Measurements from ENCODE around the gene ZNF267.
"Not testable (repeated sequence)": the region's sequence is repeated elsewhere in the genome, so short reads cannot be mapped to it uniquely, and the experiment has no call there.

The ZNF267 gene

DNA sequence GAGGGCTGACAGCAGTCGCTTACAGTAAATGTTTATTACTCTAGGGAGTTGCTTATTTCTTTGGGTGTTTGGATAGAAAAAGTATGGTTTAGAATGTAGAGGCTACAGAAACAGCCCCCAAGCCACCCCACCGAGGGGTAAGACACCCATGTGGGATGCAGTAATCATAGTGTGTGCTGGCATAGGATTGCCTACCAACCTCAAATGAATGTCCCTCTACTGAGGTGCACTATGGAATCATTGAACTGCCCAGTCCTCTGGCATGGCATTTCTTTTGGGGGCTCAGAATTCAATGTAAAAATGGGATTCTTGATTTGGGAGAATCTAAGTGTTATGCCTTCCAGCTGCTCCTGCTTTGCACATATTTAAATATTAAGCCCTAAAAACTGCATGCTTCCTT lies 46.8 kb downstream of the ZNF267 start:
- POLR2A ChIA-PET, result no interaction called here
- no peak for TF ChIP-seq ARNT (IDR thresholded peaks at IDR 0.05)
- TF ChIP-seq ZNF384 (IDR thresholded peaks at IDR 0.05), result no peak
- CTCF ChIA-PET, result no interaction called here
- no peak for DNase-seq (ENCODE audit: extremely low spot score)

DNA sequence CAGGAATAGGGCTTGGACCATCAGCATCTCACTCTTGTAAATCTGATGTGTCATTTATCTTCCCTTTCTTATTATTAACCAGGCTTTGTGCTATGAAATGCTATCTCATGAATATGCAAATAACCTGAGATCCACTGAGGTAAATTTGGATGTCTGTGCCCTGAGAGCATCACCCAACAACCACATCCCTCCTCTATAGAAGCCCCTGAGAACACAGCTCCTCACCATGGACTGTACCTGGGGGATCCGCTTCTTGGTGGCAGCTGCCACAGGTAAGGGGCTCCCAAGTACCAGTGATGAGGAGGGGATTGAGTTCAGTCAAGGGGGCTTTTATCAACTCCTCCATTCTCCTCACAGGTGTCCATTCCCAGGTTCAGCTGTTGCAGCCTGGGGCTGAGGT lies 78.2 kb downstream of the ZNF267 start:
- CTCF ChIA-PET; POLR2A ChIA-PET; DNase-seq (ENCODE audit: extremely low spot score): not testable (repeated sequence)

DNA sequence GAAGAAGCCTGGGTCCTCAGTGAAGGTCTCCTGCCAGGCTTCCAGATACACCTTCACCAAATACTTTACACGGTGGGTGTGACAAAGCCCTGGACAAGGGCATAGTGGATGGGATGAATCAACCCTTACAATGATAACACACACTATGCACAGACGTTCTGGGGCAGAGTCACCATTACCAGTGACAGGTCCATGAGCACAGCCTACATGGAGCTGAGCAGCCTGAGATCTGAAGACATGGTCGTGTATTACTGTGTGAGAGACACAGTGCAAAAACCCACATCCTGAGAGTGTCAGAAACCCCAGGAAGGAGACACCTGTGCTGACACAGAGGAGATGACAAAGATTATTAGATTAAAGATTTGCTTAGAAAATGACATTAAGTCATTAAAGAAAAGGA lies 78.6 kb downstream of the ZNF267 start:
- DNase-seq (ENCODE audit: extremely low spot score); CTCF ChIA-PET; POLR2A ChIA-PET: not testable (repeated sequence)

DNA sequence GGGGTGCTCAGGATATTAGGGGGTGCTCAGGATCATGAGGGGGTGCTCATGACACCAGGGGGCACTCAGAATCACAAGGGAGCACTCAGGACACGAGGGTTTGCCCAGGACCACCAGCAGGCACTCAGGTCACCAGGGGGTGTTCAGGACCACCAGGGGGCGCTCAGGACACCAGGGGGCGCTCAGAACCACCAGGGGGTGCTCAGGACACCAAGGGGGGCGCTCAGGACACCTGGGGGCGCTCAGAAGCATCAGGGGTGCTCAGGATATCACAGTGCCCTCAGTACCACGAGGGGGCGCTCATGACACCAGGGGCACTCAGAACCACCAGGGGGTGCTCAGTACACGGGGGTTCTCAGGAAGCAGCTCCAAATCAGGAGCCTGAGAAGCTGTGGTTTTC lies 82.6 kb downstream of the ZNF267 start:
- DNase-seq (ENCODE audit: extremely low spot score); CTCF ChIA-PET; POLR2A ChIA-PET: not testable (repeated sequence)

DNA sequence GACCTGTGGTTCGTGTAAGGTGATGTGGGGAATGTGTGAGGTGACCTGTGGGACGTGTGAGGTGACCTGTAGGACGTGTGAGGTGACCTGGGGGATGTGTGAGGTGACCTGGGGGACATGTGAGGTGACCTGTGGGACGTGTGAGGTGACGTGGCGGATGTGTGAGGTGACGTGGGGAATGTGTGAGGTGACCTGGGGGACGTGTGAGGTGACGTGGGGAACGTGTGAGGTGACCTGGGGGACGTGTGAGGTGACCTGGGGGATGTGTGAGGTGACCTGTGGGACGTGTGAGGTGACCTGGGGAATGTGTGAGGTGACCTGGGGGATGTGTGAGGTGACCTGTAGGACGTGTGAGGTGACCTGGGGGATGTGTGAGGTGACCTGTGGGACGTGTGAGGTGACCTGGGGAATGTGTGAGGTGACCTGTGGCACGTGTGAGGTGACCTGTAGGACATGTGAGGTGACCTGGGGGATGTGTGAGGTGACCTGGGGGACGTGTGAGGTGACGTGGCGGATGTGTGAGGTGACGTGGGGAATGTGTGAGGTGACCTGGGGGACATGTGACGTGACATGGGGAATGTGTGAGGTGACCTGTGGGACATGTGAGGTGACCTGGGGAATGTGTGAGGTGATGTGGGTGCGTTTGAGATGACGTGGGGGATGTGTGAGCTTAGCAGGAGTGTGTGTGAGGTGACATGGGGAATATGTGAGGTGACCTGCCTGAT lies 86.7 kb downstream of the ZNF267 start:
- POLR2A ChIA-PET; DNase-seq (ENCODE audit: extremely low spot score); CTCF ChIA-PET: not testable (repeated sequence)

All from HEK293T (cell line).